GM21423 (cell line): ENCODE results near the gene LRRC57.

Source experiments
- ATAC-seq: cut with Tn5 transposase; IDR thresholded peaks from one replicate; pipeline ENCODE4 v1.9.1; 2021; ENCODE audit warnings: mild to moderate bottlenecking, moderate library complexity; ENCODE audit not compliant: unreplicated experiment

LRRC57 gene

DNA sequence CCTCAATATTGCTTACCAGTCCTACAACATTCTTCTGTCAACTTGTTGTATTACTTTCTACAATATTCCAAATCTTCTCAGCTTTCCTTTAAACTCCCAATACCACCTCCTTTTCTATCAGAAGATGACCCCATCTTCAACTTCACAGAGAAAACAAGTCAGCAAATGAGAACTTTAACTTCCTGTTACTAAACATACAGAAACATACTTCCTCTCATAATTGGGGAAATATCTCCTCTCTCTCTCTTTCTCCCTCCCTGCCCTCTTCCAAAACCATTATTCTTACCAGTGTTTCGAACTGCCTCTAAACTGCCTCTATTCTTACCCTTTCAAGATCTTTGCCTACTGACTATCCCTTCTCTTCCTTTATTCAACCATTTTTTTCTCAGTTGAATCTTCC lies 54.9 kb downstream of the LRRC57 start:
- ATAC-seq = no peak

DNA sequence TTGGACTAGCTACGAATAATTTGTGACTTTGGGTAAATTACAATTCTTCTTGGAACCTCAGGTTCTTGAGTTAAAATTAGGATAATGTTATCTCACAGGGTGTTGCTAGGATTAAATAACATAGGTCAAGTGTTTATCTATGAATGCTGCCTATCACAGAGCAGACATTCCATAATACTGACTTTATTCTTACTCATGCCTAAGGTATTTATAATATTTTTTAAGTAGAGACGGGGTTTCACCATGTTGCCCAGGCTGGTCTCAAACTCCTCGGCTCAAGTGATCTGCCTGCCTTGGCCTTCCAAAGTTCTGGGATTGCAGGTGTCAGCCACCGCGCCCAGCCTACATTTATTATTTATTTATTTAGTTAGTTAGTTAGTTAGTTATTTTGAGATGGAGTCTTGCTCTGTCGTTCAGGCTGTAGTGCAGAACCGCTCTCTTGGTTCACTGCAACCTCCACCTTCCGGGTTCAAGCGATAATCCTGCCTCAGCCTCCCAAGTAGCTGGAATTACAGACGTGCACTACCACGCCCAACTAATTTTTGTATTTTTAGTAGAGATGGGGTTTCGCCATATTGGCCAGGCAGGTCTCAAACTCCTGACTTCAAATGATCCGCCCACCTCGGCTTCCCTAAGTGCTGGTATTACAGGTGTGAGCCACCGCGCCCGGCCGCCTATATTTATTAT lies 56.9 kb downstream of the LRRC57 start:
- no peak for ATAC-seq

DNA sequence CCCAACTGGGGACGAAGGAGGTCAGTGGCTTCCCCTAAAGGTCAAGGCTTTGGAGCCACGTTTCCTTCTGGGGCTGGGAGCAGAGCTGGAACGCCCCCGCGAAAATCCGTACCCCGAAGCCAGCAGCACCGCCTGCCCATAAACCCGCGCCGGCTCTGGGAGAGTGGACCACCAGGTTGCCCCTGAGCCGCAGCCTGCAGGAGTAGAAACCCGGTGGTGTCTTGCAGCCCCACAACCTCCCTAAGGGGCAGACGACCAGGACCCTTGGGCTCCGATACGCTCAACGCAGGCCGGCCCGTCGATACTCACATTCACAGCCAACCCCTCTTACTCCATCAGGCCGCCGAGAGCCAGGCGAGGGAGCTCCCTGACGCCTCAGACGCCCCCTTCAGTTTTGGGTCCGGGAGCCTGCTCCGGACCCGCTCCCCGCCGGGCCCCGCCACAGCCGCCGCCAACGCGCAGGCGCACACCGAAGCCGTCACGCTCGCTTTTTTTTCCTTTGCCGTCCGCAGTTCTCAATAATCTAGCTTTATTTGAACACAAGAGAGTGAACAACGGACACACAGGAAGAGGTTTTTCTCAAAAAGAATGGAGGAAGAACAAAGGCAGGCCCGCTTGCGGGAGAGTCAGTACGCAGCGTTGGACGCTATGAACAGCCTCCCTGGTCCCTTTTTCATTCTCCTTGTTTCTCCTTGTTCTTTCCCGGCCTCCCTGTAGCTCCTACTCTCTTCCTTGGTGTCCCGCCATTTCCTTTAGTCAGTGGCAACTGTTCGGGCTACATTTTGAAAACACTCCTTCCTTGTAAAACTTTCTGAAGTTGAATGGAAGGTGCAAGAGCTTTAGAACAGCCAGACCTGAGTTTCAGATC lies 57.7 kb downstream of the LRRC57 start, which contains the start of gene ZNF106:
TSS of gene ZNF106 (minus strand) at position 471 of the 868 bp plus-strand sequence. CDS start 18,852 bp downstream, outside the sequence.
- peak; percentile 63 for ATAC-seq

DNA sequence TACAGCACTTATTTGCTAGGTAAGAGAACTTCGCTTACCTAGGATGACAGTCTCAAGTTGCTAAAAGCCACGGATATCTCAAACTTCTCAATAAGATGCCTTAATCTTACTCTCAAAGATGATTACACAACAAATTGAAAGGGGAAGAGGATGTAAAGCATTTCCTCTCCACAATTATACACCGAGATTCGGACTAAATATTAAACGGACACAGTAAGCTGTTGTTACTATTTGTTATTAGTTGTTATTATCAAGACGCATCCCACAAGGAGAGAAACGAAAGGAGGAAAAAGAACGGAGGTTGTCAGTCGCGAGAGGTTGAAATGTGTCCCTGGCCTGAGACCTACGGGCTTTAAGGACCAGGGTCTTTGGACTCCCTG lies 58.3 kb downstream of the LRRC57 start:
- ATAC-seq = no peak
